HepG2 (cell line): Measurements from ENCODE around the gene PYGB. TPM values are rescaled to one million over a fixed set of nuclear protein-coding genes. Genes with fewer than 3 reads are reported as not detected.
A peak's percentile ranks its signal among the peaks of the same experiment; 100 is the strongest.

ENCODE experiments used
- ATF7 ChIP-seq, 2 experiments: fragments of 450-650 bp in 1 of 2; sonication (generic) in 1 of 2; formaldehyde crosslinking in 1 of 2; IDR thresholded peaks; 2 replicates each; pipeline versions ENCODE4 v1.4.0 to v1.6.1; 2016 to 2020; ENCODE audit warnings: antibody characterized with exemption in 1 of 2, mild to moderate bottlenecking in 1 of 2, missing genetic modification reagents in 1 of 2
- ETS1 ChIP-seq: sonication (generic); formaldehyde crosslinking; IDR thresholded peaks from 2 replicates; pipeline ENCODE4 v1.4.0; 2020; ENCODE audit warnings: missing genetic modification reagents
- FOXC1 ChIP-seq: sonication (generic); formaldehyde crosslinking; IDR thresholded peaks from 2 replicates; pipeline ENCODE4 v1.8.0; 2022; ENCODE audit warnings: mild to moderate bottlenecking, missing genetic modification reagents, borderline replicate concordance
- GPN1 ChIP-seq: sonication (generic); formaldehyde crosslinking; IDR thresholded peaks from 2 replicates; pipeline ENCODE4 v1.5.1; 2020; ENCODE audit warnings: missing genetic modification reagents, borderline replicate concordance
- HNF4A ChIP-seq: sonication (generic); formaldehyde crosslinking; IDR thresholded peaks from 2 replicates; pipeline ENCODE4 v1.4.0; 2020; ENCODE audit warnings: missing genetic modification reagents
- MXI1 ChIP-seq: IDR thresholded peaks from 3 replicates; pipeline ENCODE4 v1.6.1; 2012; ENCODE audit warnings: low read depth, low read length, inconsistent platforms, borderline replicate concordance
- NPAS2 ChIP-seq: sonication (generic); formaldehyde crosslinking; IDR thresholded peaks from 2 replicates; pipeline ENCODE4 v1.8.0; 2022; ENCODE audit warnings: mild to moderate bottlenecking, missing genetic modification reagents, borderline replicate concordance
- NR2F2 ChIP-seq: IDR thresholded peaks from 2 replicates; pipeline ENCODE4 v1.6.1; 2012; ENCODE audit warnings: low read depth, inconsistent platforms, borderline replicate concordance
- STAT5B ChIP-seq: sonication (generic); formaldehyde crosslinking; IDR thresholded peaks from 2 replicates; pipeline ENCODE4 v1.4.0; 2020; ENCODE audit warnings: missing genetic modification reagents
- TCF7 ChIP-seq: sonication (generic); IDR thresholded peaks from 2 replicates; pipeline ENCODE4 v1.6.1; 2016; ENCODE audit warnings: antibody characterized with exemption, low read depth
- USF2 ChIP-seq, 2 experiments: sonication (generic) in 1 of 2; formaldehyde crosslinking in 1 of 2; IDR thresholded peaks; 2 replicates each; pipeline versions ENCODE4 v1.5.1 to v1.6.1; 2011 to 2020; ENCODE audit warnings: borderline replicate concordance in 1 of 2, low read depth in 1 of 2, low read length in 1 of 2, mild to moderate bottlenecking in 1 of 2, missing genetic modification reagents in 1 of 2, moderate library complexity in 1 of 2
- ZBTB46 ChIP-seq: sonication (generic); formaldehyde crosslinking; IDR thresholded peaks from 2 replicates; pipeline ENCODE4 v1.4.0; 2020; ENCODE audit warnings: mild to moderate bottlenecking, missing genetic modification reagents, borderline replicate concordance
- ZFAT ChIP-seq: sonication (generic); formaldehyde crosslinking; conservative IDR thresholded peaks from 2 replicates; pipeline ENCODE4 v1.8.1; 2023; ENCODE audit warnings: missing genetic modification reagents, inconsistent platforms
- ZNF124 ChIP-seq: sonication (generic); formaldehyde crosslinking; IDR thresholded peaks from 2 replicates; pipeline ENCODE4 v1.4.0; 2020; ENCODE audit warnings: missing genetic modification reagents
- ZNF335 ChIP-seq: sonication (generic); formaldehyde crosslinking; IDR thresholded peaks from 2 replicates; pipeline ENCODE4 v1.4.0; 2020; ENCODE audit warnings: missing genetic modification reagents
- ZNF451 ChIP-seq: sonication (generic); formaldehyde crosslinking; IDR thresholded peaks from 2 replicates; pipeline ENCODE4 v1.5.0; 2020; ENCODE audit warnings: mild to moderate bottlenecking, missing genetic modification reagents
- ZNF550 ChIP-seq: sonication (generic); formaldehyde crosslinking; IDR thresholded peaks from 2 replicates; pipeline ENCODE4 v1.4.0; 2020; ENCODE audit warnings: mild to moderate bottlenecking, missing genetic modification reagents, borderline replicate concordance
- ZNF574 ChIP-seq: sonication (generic); formaldehyde crosslinking; IDR thresholded peaks from 2 replicates; pipeline ENCODE4 v1.4.0; 2020; ENCODE audit warnings: missing genetic modification reagents
- ZNF691 ChIP-seq: sonication (generic); formaldehyde crosslinking; IDR thresholded peaks from 2 replicates; pipeline ENCODE4 v1.4.0; 2020; ENCODE audit warnings: missing genetic modification reagents, low read depth, mild to moderate bottlenecking, borderline replicate concordance
- ZZZ3 ChIP-seq: sonication (generic); formaldehyde crosslinking; IDR thresholded peaks from 2 replicates; pipeline ENCODE4 v1.4.0; 2020; ENCODE audit warnings: missing genetic modification reagents, mild to moderate bottlenecking, borderline replicate concordance
- polyA plus RNA-seq, 8 experiments: library from polyadenylated mRNA; depleted of rRNA in 3 of 8; stranded (reverse) in 7 of 8; unstranded in 1 of 8; fragments of >200 nt; fragmentation: Illumina TruSeq in 4 of 8; extraction: Trizol in 4 of 8; gene quantifications; 2 replicates each; pipeline versions ENCODE4 v1.2.1 to v1.2.3, GENCODE V29; 2011 to 2016; ENCODE audit warnings: low read depth in 4 of 8, missing spikeins in 1 of 8, mixed read lengths in 1 of 8; ENCODE audit not compliant: insufficient read depth in 1 of 8
- total RNA-seq, 5 experiments: library from RNA; depleted of rRNA; stranded (reverse); fragments of >200 nt; fragmentation: Illumina TruSeq; extraction: Trizol; gene quantifications; 2 replicates each; pipeline ENCODE4 v1.2.3, GENCODE V29; 2016; ENCODE audit warnings: low read depth in 1 of 5

PYGB gene
- total and polyA plus RNA-seq, 2 of the 13 experiments (the other 11 are each of a cell fraction or from before 2014, with no cell fraction given) = 24.2 to 86.3 TPM

- peak; percentile 26; the same call in 1 of the 2 replicates for TF ChIP-seq ZNF451 (CRISPR knock-in tag)
- TF ChIP-seq MXI1 = peak; percentile 91
- peak; percentile 23; the same call in 1 of the 2 replicates for TF ChIP-seq ZNF335 (CRISPR knock-in tag)
- no peak for TF ChIP-seq ETS1
- no peak; the same call in 1 of the 2 replicates for TF ChIP-seq ZZZ3 (CRISPR knock-in tag)
- no peak; the same call in 1 of the 2 replicates for TF ChIP-seq ATF7 (IDR thresholded peaks at IDR 0.05)
- TF ChIP-seq ATF7 (CRISPR knock-in tag; IDR thresholded peaks at IDR 0.05) = no peak
- TF ChIP-seq ZNF574 (CRISPR knock-in tag) = no peak
- peak; percentile 79 for TF ChIP-seq ZNF124 (CRISPR knock-in tag)
- peak; percentile 94 for TF ChIP-seq NR2F2
- no peak for TF ChIP-seq USF2 (IDR thresholded peaks at IDR 0.05; ENCODE audit: low read depth, low read length)
- no peak for TF ChIP-seq USF2 (CRISPR knock-in tag; IDR thresholded peaks at IDR 0.05; ENCODE audit: borderline replicate concordance)
- TF ChIP-seq ZFAT (CRISPR knock-in tag) = no peak
- no peak; the same call in 1 of the 2 replicates for TF ChIP-seq GPN1
- 0 out of 2 replicates have a peak, but pooled peaks have one; percentile 82 for TF ChIP-seq FOXC1 (CRISPR knock-in tag)
- TF ChIP-seq HNF4A (CRISPR knock-in tag) = peak; percentile 80
- peak; percentile 51; the same call in 1 of the 2 replicates for TF ChIP-seq TCF7
- TF ChIP-seq ZNF550 = no peak
- peak; percentile 68; the same call in 1 of the 2 replicates for TF ChIP-seq ZNF691 (CRISPR knock-in tag)
- no peak for TF ChIP-seq NPAS2 (CRISPR knock-in tag)
- TF ChIP-seq STAT5B = peak; percentile 54; the same call in 1 of the 2 replicates
- no peak for TF ChIP-seq ZBTB46 (CRISPR knock-in tag)
These were observed 62.5 kb downstream of the PYGB start (continued) for GRCh38 chr20:25310268-25310920.
